ENCODE measurements around the gene GAL.

GAL gene

DNA sequence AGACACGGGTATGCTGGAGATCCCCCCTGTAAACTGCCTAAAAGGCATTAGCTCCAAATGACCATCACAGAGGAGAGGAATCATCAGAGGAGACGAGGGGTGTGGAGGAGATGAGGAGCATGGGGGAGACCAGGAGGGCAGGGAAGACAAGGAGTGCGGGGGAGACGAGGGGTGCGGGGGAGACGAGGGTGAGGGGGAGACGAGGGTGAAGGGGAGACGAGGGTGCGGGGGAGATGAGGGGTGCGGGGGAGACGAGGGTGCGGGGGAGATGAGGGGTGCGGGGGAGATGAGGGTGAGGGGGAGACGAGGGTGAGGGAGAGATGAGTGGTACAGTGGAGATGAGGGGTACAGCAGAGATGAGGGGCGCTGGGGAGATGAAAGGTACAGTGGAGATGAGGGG lies 17.5 kb upstream of the GAL start:
- TF ChIP-seq, protein P1, sequence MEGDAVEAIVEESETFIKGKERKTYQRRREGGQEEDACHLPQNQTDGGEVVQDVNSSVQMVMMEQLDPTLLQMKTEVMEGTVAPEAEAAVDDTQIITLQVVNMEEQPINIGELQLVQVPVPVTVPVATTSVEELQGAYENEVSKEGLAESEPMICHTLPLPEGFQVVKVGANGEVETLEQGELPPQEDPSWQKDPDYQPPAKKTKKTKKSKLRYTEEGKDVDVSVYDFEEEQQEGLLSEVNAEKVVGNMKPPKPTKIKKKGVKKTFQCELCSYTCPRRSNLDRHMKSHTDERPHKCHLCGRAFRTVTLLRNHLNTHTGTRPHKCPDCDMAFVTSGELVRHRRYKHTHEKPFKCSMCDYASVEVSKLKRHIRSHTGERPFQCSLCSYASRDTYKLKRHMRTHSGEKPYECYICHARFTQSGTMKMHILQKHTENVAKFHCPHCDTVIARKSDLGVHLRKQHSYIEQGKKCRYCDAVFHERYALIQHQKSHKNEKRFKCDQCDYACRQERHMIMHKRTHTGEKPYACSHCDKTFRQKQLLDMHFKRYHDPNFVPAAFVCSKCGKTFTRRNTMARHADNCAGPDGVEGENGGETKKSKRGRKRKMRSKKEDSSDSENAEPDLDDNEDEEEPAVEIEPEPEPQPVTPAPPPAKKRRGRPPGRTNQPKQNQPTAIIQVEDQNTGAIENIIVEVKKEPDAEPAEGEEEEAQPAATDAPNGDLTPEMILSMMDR (IDR thresholded peaks at IDR 0.05; ENCODE audit: low read depth, low read length), result no peak
- Histone ChIP-seq H3K27ac (no peak overlapping the region), H3K9me3 (ENCODE audit: severe bottlenecking) (no peaks in the 10 kb centered on the region), H3K27me3 (ENCODE audit: insufficient read depth, low read depth, severe bottlenecking) (no peaks in the 10 kb centered on the region), H3K4me3 (ENCODE audit: low read depth, low read length) (no peak overlapping the region), H3K36me3 (no peaks in the 10 kb centered on the region)
- no peak for DNase-seq

DNA sequence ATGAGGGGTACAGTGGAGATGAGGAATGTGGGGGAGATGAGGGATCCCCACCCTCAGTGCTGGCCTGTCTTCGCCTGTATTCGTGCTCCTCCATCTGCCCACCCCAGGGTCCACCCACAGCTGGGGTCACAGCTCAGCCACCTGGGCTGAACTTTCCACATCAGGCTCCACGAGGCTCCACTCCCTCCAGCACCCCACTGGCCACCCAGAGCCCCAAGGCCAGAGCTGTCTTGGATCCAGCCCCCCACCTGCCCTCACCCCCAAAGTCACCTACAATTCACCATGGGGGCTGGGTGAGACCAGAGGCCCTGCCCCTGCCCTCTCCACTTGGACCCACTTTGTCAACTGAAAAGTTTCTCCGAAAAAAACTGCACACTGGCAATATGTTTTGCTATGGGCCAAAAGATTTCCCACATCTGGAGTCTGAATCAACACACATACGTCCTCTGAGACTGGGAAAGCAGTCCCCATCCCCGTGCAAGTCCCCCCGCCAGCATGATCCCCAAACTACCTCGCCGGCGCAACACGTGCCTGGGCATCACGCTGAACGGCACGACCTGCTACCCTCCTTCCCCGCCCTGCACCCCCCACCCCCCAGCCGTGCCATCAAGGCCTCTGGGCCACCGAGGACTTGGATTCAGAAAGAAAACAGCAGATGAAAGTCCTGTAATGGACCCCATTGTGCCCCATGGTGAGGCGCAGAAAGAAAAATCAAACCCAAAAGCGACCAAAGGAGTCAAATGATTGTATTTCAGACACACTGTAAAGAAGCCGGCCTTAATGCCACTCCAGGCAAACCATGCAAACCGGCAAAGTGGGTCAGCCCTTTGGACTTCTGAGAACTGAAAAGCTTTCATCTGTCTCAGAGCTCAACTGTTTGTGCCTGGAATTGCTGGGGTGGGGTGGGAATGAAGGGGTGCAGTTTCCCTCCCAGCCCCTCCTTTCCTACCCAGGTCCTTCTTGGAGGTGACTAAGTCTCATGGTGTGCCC lies 16.5 kb upstream of the GAL start:
- no peaks in the 10 kb centered on the region for H3K27me3 ChIP-seq (ENCODE audit: insufficient read depth, low read depth, severe bottlenecking)
- TF ChIP-seq, protein P1 (IDR thresholded peaks at IDR 0.05; ENCODE audit: low read depth, low read length), result no peak
- DNase-seq, result no peak
- no peak overlapping the region for H3K4me3 ChIP-seq (ENCODE audit: low read depth, low read length)
- H3K36me3 ChIP-seq, result no peaks in the 10 kb centered on the region
- no peaks in the 10 kb centered on the region for H3K9me3 ChIP-seq (ENCODE audit: severe bottlenecking)
- no peak overlapping the region for H3K27ac ChIP-seq

- Histone ChIP-seq H3K27me3 (ENCODE audit: insufficient read depth, low read depth, severe bottlenecking) (no peaks in the 10 kb centered on the region), H3K36me3 (no peaks in the 10 kb centered on the region), H3K4me3 (ENCODE audit: low read depth, low read length) (no peak overlapping the region), H3K9me3 (ENCODE audit: severe bottlenecking) (no peaks in the 10 kb centered on the region), H3K27ac (no peak overlapping the region)
- DNase-seq, result no peak
- TF ChIP-seq, protein P1 (IDR thresholded peaks at IDR 0.05; ENCODE audit: low read depth, low read length), result no peak
These were observed 14.8 kb upstream of the GAL start for GRCh38 chr11:68669301-68670090.

DNA sequence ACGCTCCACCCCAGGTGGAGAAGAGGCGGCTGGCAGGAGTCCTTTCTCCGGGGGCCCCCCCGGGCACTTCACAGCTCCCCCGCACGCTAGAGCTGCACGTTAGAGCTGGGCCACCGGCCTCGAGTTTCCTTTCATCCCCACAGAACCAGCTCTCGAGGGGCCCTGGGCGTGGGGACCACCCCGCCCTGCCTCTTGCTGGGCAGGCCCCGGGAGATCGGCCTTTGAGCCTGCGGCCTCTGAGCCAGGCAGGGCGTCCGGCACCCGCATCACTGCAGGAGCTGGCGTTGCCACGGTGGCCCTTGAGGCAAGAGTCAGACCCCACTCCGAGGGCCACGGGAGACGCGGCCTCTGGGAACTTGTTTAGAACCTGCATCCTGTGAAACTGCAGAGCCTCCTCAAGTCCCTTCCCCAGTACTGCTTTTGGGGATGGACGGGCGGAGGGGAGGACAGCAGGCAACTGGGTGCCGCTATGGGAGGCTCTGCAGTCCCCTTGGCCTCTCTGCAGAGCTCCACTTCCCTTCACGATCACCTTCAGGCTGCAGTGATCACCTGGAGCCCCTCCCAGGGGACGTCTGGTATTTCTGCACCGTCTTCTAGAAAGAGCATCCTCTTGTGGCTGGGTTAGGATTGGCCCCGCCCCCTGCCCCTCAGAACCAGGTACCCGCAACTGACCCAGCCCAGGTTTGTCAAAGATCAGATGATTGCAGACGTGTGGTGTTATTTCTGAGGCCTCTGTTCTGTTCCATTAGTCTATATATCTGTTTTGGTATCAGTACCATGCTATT lies 13.9 kb upstream of the GAL start:
- no peaks in the 10 kb centered on the region for H3K9me3 ChIP-seq (ENCODE audit: severe bottlenecking)
- TF ChIP-seq, protein P1 (IDR thresholded peaks at IDR 0.05; ENCODE audit: low read depth, low read length), result no peak
- DNase-seq, result no peak

DNA sequence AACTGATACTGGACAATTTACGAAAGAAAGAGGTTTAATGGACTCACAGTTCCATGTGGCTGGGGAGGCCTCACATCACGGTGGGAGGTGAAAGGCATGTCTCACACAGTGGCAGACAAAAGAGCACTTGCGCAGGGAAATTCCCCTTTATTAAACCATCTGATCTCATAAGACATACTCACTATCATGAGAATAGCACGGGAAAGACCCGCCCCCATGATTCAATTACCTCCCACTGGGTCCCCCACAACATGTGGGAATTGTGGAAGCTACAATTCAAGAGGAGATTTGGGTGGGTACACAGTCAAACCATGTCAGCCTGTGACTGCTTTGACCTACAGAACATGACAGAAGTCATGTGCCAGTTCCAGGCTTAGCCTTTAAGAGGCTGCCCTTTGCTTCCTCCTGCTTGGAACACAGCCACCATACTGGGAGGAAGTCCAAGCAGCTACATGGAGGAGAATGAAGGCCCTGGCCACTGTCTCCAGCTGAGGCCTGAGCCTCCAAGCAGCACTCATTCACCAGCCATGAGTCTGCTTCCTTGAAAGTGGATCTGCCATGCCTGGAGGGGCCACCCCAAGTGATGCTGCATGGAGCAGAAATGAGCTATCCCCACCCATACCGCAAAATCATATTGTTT lies 10.9 kb upstream of the GAL start:
- H3K36me3 ChIP-seq, result no peaks in the 10 kb centered on the region
- DNase-seq, result no peak

More for the DNA sequence above, 13.9 kb upstream of the GAL start:
- Histone ChIP-seq H3K4me3 (ENCODE audit: low read depth, low read length) (no peak overlapping the region), H3K36me3 (no peaks in the 10 kb centered on the region), H3K27me3 (ENCODE audit: insufficient read depth, low read depth, severe bottlenecking) (no peaks in the 10 kb centered on the region), H3K27ac (no peak overlapping the region)

More for the DNA sequence above, 10.9 kb upstream of the GAL start:
- TF ChIP-seq, protein P1 (IDR thresholded peaks at IDR 0.05; ENCODE audit: low read depth, low read length), result no peak
- no peak overlapping the region for H3K27ac ChIP-seq
- no peak overlapping the region for H3K4me3 ChIP-seq (ENCODE audit: low read depth, low read length)
- no peaks in the 10 kb centered on the region for H3K9me3 ChIP-seq (ENCODE audit: severe bottlenecking)
- no peaks in the 10 kb centered on the region for H3K27me3 ChIP-seq (ENCODE audit: insufficient read depth, low read depth, severe bottlenecking)

All from WERI-Rb-1 (cell line).